K562 (cell line): ENCODE results near the gene ZFYVE19. TPM values are rescaled to one million over a fixed set of nuclear protein-coding genes. Genes with fewer than 3 reads are reported as not detected.
A peak's percentile ranks its signal among the peaks of the same experiment; 100 is the strongest.

Source experiments
- ATAC-seq: fragments of 200-7000 bp; cut with Tn5 transposase; 3 replicates; pipeline ENCODE4 v1.9.1; 2020; ENCODE audit warnings: moderate library complexity
- BruUV-seq: library from RNA; stranded (reverse); fragments of 400-500 nt; replicated peaks from 2 replicates; lab custom pipeline; 2021; lab: Mats Ljungman, UMichigan
- CTCF ChIA-PET: fragments of 300-600 bp; formaldehyde crosslinking; extraction: SDS; loops from one replicate; lab custom pipeline; 2021; ENCODE audit warnings: low intra/inter-chr PET ratio; lab: Yijun Ruan, JAX
- POLR2A ChIA-PET: fragments of 300-600, 350-650 bp; sonication (Branson Sonifier 250); formaldehyde crosslinking; extraction: SDS; loops from one replicate; lab custom pipeline; 2021; ENCODE audit warnings: antibody characterized with exemption, inconsistent platforms; lab: Yijun Ruan, JAX
- DNase-seq, 4 experiments: peaks; one replicate each; pipeline versions ENCODE4 v3.0.0 to v3.0.0-alpha.2; 2011 to 2018; ENCODE audit warnings: low spot score in 3 of 4, mixed read lengths in 3 of 4; ENCODE audit errors: extremely low read depth in 1 of 4
- FAIRE-seq: peaks from 2 replicates; lab custom pipeline; 2011; peaks lifted over from hg19 to GRCh38; lab: Jason Lieb, UNC
- H2AFZ ChIP-seq: 2 replicates; pipeline ENCODE4 v1.6.0; 2011; ENCODE audit warnings: low read depth, low read length, control low read depth, inconsistent platforms
- H3K27ac ChIP-seq: fragments of 200-600 bp; 3 replicates; pipeline ENCODE4 v1.8.0; 2011; ENCODE audit warnings: low read depth, mild to moderate bottlenecking, control low read depth, inconsistent platforms, low read length, moderate library complexity, mixed read lengths; ENCODE audit errors: extremely low read depth
- H3K27me3 ChIP-seq, 2 experiments: fragments of 300-600 bp in 1 of 2; 2 replicates in 1 of 2; 3 replicates in 1 of 2; pipeline versions ENCODE4 v1.6.0 to v1.8.0; 2011; ENCODE audit warnings: inconsistent platforms in 2 of 2, low read length in 2 of 2, mild to moderate bottlenecking in 1 of 2, mixed read lengths in 1 of 2, moderate library complexity in 1 of 2; ENCODE audit not compliant: control insufficient read depth in 2 of 2, insufficient read depth in 2 of 2
- H3K36me3 ChIP-seq: fragments of 300-600 bp; 3 replicates; pipeline ENCODE4 v1.8.0; 2011; ENCODE audit warnings: mild to moderate bottlenecking, low read length, inconsistent platforms; ENCODE audit not compliant: control insufficient read depth, insufficient read depth
- H3K4me1 ChIP-seq, 2 experiments: fragments of 200-600 bp in 1 of 2; replicated peaks in 1 of 2; 2 replicates in 1 of 2; 3 replicates in 1 of 2; pipeline versions ENCODE4 v1.5.1 to v1.8.0; 2011; ENCODE audit warnings: inconsistent platforms in 2 of 2, low read length in 2 of 2, mild to moderate bottlenecking in 1 of 2, mixed read lengths in 1 of 2, moderate library complexity in 1 of 2; ENCODE audit not compliant: control insufficient read depth in 2 of 2, insufficient read depth in 2 of 2
- H3K4me2 ChIP-seq: 2 replicates; pipeline ENCODE4 v1.6.1; 2011; ENCODE audit warnings: low read length, control low read depth, inconsistent platforms, mixed read lengths; ENCODE audit not compliant: insufficient read depth
- H3K4me3 ChIP-seq: fragments of 200-600 bp; sonication (generic), shearing (Covaris generic); 2 replicates; pipeline ENCODE4 v1.5.1; 2016; ENCODE audit warnings: control low read depth, inconsistent platforms
- H3K79me2 ChIP-seq: fragments of 200-600 bp; 3 replicates; pipeline ENCODE4 v1.8.0; 2011; ENCODE audit warnings: low read length, inconsistent platforms; ENCODE audit not compliant: control insufficient read depth, insufficient read depth
- H3K9ac ChIP-seq, 2 experiments: 2 replicates each; pipeline versions ENCODE4 v1.6.0 to v1.6.1; 2011; ENCODE audit warnings: low read depth in 2 of 2, low read length in 2 of 2, control low read depth in 1 of 2, inconsistent platforms in 1 of 2, mild to moderate bottlenecking in 1 of 2, mixed read lengths in 1 of 2; ENCODE audit not compliant: insufficient read depth in 1 of 2
- H3K9me1 ChIP-seq: one replicate; pipeline ENCODE4 v1.6.0; 2011; ENCODE audit warnings: inconsistent platforms, mild to moderate bottlenecking, low read length, moderate library complexity; ENCODE audit not compliant: control insufficient read depth, insufficient read depth
- H3K9me3 ChIP-seq: replicated peaks from 2 replicates; pipeline ENCODE4 v1.5.1; 2011; ENCODE audit warnings: low read depth, low read length, inconsistent platforms; ENCODE audit not compliant: control insufficient read depth, insufficient read depth
- H4K20me1 ChIP-seq: replicated peaks from 2 replicates; pipeline ENCODE4 v1.6.1; 2011; ENCODE audit warnings: low read length, inconsistent platforms, mixed read lengths; ENCODE audit not compliant: control insufficient read depth, insufficient read depth
- ARHGAP35 ChIP-seq: fragments of 450-650 bp; IDR thresholded peaks from 2 replicates; pipeline ENCODE4 v1.6.1; 2018; ENCODE audit not compliant: partially characterized antibody
- CAMTA2 ChIP-seq: fragments of 250-450 bp; sonication (Bioruptor Pico); conservative IDR thresholded peaks from 2 replicates; pipeline ENCODE4 v1.5.1; 2022
- CEBPG ChIP-seq, 3 experiments: fragments of 200-800 bp in 1 of 3; sonication (Bioruptor generic) in 1 of 3; sonication (generic) in 1 of 3; formaldehyde crosslinking in 1 of 3; IDR thresholded peaks in 2 of 3; conservative IDR thresholded peaks in 1 of 3; 2 replicates each; pipeline versions ENCODE4 v1.6.1 to v1.8.0; 2016 to 2022; ENCODE audit warnings: missing compliant biosample characterization in 2 of 3, missing genetic modification characterization in 2 of 3, mild to moderate bottlenecking in 1 of 3, missing genetic modification reagents in 1 of 3
- ELF4 ChIP-seq: fragments of 450-650 bp; formaldehyde crosslinking; IDR thresholded peaks from 2 replicates; pipeline ENCODE4 v1.4.0; 2022; ENCODE audit warnings: missing genetic modification characterization
- FOSL1 ChIP-seq: fragments of 200-800 bp; sonication (Bioruptor generic); conservative IDR thresholded peaks from 2 replicates; pipeline ENCODE4 v1.6.1; 2016; ENCODE audit warnings: missing genetic modification characterization, missing compliant biosample characterization
- GABPB1 ChIP-seq: sonication (generic); formaldehyde crosslinking; IDR thresholded peaks from 2 replicates; pipeline ENCODE4 v1.8.0; 2022; ENCODE audit warnings: mild to moderate bottlenecking, missing genetic modification reagents
- GATAD2B ChIP-seq: fragments of 450-650 bp; IDR thresholded peaks from 2 replicates; pipeline ENCODE4 v1.6.1; 2017; ENCODE audit warnings: mild to moderate bottlenecking, borderline replicate concordance
- KLF1 ChIP-seq: fragments of 450-650 bp; IDR thresholded peaks from 2 replicates; pipeline ENCODE4 v1.6.1; 2016; ENCODE audit warnings: missing genetic modification characterization, missing compliant biosample characterization
- PHB2 ChIP-seq: fragments of 450-650 bp; IDR thresholded peaks from 2 replicates; pipeline ENCODE4 v1.6.1; 2017; ENCODE audit warnings: low read depth
- RBFOX2 ChIP-seq: fragments of 200-400 bp; formaldehyde crosslinking; IDR thresholded peaks from 2 replicates; pipeline ENCODE4 v1.6.1; 2017; ENCODE audit warnings: low read depth, mild to moderate bottlenecking, low read length, moderate library complexity
- RBM22 ChIP-seq: fragments of 200-400 bp; formaldehyde crosslinking; IDR thresholded peaks from 2 replicates; pipeline ENCODE4 v1.6.1; 2018; ENCODE audit warnings: low read length, low read depth; ENCODE audit not compliant: poor library complexity, severe bottlenecking
- SIN3B ChIP-seq: fragments of 450-650 bp; IDR thresholded peaks from 2 replicates; pipeline ENCODE4 v1.6.1; 2017; ENCODE audit warnings: low read depth, mild to moderate bottlenecking, moderate library complexity
- STAT5B ChIP-seq: fragments of 250-450 bp; sonication (Bioruptor Pico); IDR thresholded peaks from 2 replicates; pipeline ENCODE4 v1.8.0; 2021; ENCODE audit warnings: mild to moderate bottlenecking, inconsistent platforms
- TAF7 ChIP-seq: fragments of 450-650 bp; IDR thresholded peaks from 2 replicates; pipeline ENCODE4 v1.6.1; 2016; ENCODE audit warnings: missing genetic modification characterization, missing compliant biosample characterization
- TAL1 ChIP-seq: fragments of 450-650 bp; IDR thresholded peaks from 2 replicates; pipeline ENCODE4 v1.6.1; 2016; ENCODE audit warnings: mild to moderate bottlenecking
- ZFX ChIP-seq: sonication (generic); formaldehyde crosslinking; IDR thresholded peaks from 2 replicates; pipeline ENCODE4 v1.8.0; 2022; ENCODE audit warnings: mild to moderate bottlenecking, missing genetic modification reagents, moderate library complexity
- ZNF217 ChIP-seq: sonication (generic); formaldehyde crosslinking; IDR thresholded peaks from 2 replicates; pipeline ENCODE4 v1.8.0; 2022; ENCODE audit warnings: mild to moderate bottlenecking, missing genetic modification reagents
- ZNF274 ChIP-seq: IDR thresholded peaks from 2 replicates; pipeline ENCODE4 v1.6.1; 2011; ENCODE audit warnings: low read depth, mild to moderate bottlenecking, low read length, moderate library complexity, borderline replicate concordance
- ZNF551 ChIP-seq: fragments of 250-450 bp; sonication (Bioruptor Pico); IDR thresholded peaks from 2 replicates; pipeline ENCODE4 v1.5.0; 2021; ENCODE audit warnings: mild to moderate bottlenecking, moderate library complexity
- ZNF75A ChIP-seq: fragments of 450-650 bp; formaldehyde crosslinking; IDR thresholded peaks from 2 replicates; pipeline ENCODE4 v1.4.0; 2020; ENCODE audit warnings: mild to moderate bottlenecking
- WGBS: fragments of 100-300 bp; shearing (Covaris generic); methylation state at CpG from one replicate; pipeline ENCODE4 v1.1.6; 2016; ENCODE audit warnings: low coverage, mixed read lengths; ENCODE audit not compliant: insufficient coverage; ENCODE audit errors: missing lambda C conversion rate; 5-methylcytosine and 5-hydroxymethylcytosine counted together
- in situ Hi-C: fragments of 300-500 bp; cut with MboI; formaldehyde crosslinking; loops from 4 replicates; pipeline ENCODE4 v1.15.0; 2018; ENCODE audit warnings: inconsistent platforms, mixed read lengths
- intact Hi-C: fragments of 100-400 bp; cut with micrococcal nuclease; formaldehyde crosslinking; loops from 2 replicates; pipeline ENCODE4 v1.14.2; 2022
- polyA plus RNA-seq, 8 experiments: library from polyadenylated mRNA; depleted of rRNA in 4 of 8; stranded (reverse) in 5 of 8; unstranded in 3 of 8; fragments of >200 nt; fragmentation: Nextera tagmentation in 2 of 8; fragmentation: Illumina TruSeq in 1 of 8; extraction: Ambion mirVana in 2 of 8; extraction: Trizol in 1 of 8; gene quantifications; 2 replicates each; pipeline versions ENCODE4 v1.2.1 to v1.2.3, GENCODE V29; 2011 to 2014; ENCODE audit warnings: inconsistent platforms in 1 of 8, missing spikeins in 1 of 8
- total RNA-seq, 7 experiments: library from RNA; depleted of rRNA in 6 of 7; stranded (reverse); fragments of >200 nt in 6 of 7; fragmentation: Illumina TruSeq in 2 of 7; extraction: Trizol in 2 of 7; gene quantifications; 2 replicates each; pipeline versions ENCODE4 v1.2.1 to v1.2.3, GENCODE V29; 2011 to 2021; ENCODE audit warnings: low replicate concordance in 1 of 7
- TF ChIP-seq, protein P1 (sequence below): fragments of 450-650 bp; formaldehyde crosslinking; IDR thresholded peaks from 2 replicates; pipeline ENCODE4 v1.4.0; 2020; ENCODE audit warnings: mild to moderate bottlenecking, moderate library complexity
- TF ChIP-seq, protein P2 (sequence below): fragments of 450-650 bp; formaldehyde crosslinking; IDR thresholded peaks from 2 replicates; pipeline ENCODE4 v1.4.0; 2020; ENCODE audit warnings: mild to moderate bottlenecking

The ZFYVE19 gene
- total and polyA plus RNA-seq, 9 of the 15 experiments (the other 6 are each of a cell fraction or from before 2014, with no cell fraction given), result 1.5 to 36.8 (median 19.9) TPM

DNA sequence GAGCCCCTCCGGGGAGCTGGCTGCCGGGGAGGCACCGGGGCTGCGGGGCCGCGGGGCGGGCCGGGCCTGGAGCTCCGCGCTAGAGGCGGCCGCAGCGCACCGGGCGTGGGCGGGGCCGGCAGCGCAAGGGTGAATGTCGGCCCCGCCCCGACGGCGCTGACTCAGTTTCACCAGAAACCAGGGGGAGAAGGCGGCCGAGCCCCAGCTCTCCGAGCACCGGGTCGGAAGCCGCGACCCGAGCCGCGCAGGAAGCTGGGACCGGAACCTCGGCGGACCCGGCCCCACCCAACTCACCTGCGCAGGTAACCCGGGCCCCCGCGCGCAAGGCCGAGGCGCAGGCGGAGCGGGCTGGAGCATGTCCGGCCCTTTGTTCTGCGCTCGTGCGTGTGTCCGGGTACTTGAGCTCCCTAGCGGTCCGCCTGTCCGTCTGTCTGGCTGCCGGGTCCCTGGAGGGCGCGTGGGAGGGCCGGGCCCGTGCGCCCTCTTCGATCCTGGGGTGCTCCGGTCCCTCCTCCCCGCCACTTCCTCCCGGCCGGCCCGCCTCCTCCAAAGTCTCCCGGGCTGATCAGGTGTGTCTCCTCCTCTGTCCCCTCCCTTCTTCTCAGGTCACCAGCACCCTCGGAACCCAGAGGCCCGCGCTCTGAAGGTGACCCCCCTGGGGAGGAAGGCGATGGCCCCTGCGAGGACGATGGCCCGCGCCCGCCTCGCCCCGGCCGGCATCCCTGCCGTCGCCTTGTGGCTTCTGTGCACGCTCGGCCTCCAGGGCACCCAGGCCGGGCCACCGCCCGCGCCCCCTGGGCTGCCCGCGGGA is 37.2 kb downstream of the ZFYVE19 start, which contains the start of gene SPINT1:
Gene SPINT1 (plus strand): TSS at position 164 of the 811 bp plus-strand sequence. CDS start 507 bp downstream, at position 671.
- ChIA-PET POLR2A (interaction anchor here (0.6 to 1.5 kb wide), 7 partner anchors 9 to 733 kb away, joined by 3 to 5 read pairs (median 3); no protein-coding TSS in a partner anchor), CTCF (no interaction called here)
- in situ Hi-C loops, result no loop called here
- H3K9me1 ChIP-seq, result no peaks in the 10 kb centered on the region
- peak within 1 kb of the TSS; percentile 52 for H3K4me3 ChIP-seq
- intact Hi-C loops, result no loop called here
- ATAC-seq (peak; percentile 68), DNase-seq (peak; percentile 51 to 86 (median 72)), FAIRE-seq (no peak)
- H3K27ac ChIP-seq, result no peak within 1 kb of the TSS
- H3K4me2 ChIP-seq, result peak within 1 kb of the TSS; percentile 77
- peak within 1 kb of the TSS; percentile 36 to 86; a peak in 3 of 4 replicates for H3K9ac ChIP-seq
- H4K20me1 ChIP-seq, result no peaks in the 10 kb centered on the region
- H3K36me3 ChIP-seq, result no peaks in the 10 kb centered on the region
- no peaks in the 10 kb centered on the region for H3K79me2 ChIP-seq
- H3K4me1 ChIP-seq, result peaks cover 29 to 41% of the 10 kb centered on the region in 2 experiments
- WGBS, result 18% methylated on average over 35 of the region's 89 CpGs
- H3K27me3 ChIP-seq, result no peaks in the 10 kb centered on the region
- H2AFZ ChIP-seq, result peak within 1 kb of the TSS; percentile 91
- BruUV-seq, result no TSS peak
- H3K9me3 ChIP-seq, result no peaks in the 10 kb centered on the region
- TF ChIP-seq ZNF217 (no peak), GATAD2B (no peak), ZNF551 (CRISPR knock-in tag) (no peak), ZNF274 (no peak), CEBPG (CRISPR knock-in tag; IDR thresholded peaks at IDR 0.05) (no peak), CEBPG (tag; conservative IDR thresholded peaks at IDR 0.05 in 1 of 2, IDR thresholded peaks at IDR 0.05 in 1 of 2) (no peak), ELF4 (CRISPR knock-in tag) (no peak), RBM22 (no peak), CAMTA2 (CRISPR knock-in tag) (no peak), ZNF75A (CRISPR knock-in tag) (no peak), GABPB1 (no peak), FOSL1 (tag) (0 out of 2 replicates have a peak, but pooled peaks have one; percentile 25), ARHGAP35 (no peak), KLF1 (tag) (no peak), TAL1 (no peak), TAF7 (tag) (no peak), PHB2 (no peak), ZFX (CRISPR knock-in tag) (peak; percentile 70), SIN3B (no peak), STAT5B (CRISPR knock-in tag) (no peak), RBFOX2 (0 out of 2 replicates have a peak, but pooled peaks have one; percentile 36)
- TF ChIP-seq, protein P1, sequence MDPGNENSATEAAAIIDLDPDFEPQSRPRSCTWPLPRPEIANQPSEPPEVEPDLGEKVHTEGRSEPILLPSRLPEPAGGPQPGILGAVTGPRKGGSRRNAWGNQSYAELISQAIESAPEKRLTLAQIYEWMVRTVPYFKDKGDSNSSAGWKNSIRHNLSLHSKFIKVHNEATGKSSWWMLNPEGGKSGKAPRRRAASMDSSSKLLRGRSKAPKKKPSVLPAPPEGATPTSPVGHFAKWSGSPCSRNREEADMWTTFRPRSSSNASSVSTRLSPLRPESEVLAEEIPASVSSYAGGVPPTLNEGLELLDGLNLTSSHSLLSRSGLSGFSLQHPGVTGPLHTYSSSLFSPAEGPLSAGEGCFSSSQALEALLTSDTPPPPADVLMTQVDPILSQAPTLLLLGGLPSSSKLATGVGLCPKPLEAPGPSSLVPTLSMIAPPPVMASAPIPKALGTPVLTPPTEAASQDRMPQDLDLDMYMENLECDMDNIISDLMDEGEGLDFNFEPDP (CRISPR knock-in tag), result no peak
- TF ChIP-seq, protein P2, sequence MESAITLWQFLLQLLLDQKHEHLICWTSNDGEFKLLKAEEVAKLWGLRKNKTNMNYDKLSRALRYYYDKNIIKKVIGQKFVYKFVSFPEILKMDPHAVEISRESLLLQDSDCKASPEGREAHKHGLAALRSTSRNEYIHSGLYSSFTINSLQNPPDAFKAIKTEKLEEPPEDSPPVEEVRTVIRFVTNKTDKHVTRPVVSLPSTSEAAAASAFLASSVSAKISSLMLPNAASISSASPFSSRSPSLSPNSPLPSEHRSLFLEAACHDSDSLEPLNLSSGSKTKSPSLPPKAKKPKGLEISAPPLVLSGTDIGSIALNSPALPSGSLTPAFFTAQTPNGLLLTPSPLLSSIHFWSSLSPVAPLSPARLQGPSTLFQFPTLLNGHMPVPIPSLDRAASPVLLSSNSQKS, result no peak
